Measurements from ENCODE around the gene AMN. TPM values are rescaled to one million over a fixed set of nuclear protein-coding genes. Genes with fewer than 3 reads are reported as not detected.
A peak's percentile ranks its signal among the peaks of the same experiment; 100 is the strongest.

The AMN gene
- total and polyA plus RNA-seq, 4 donors = 2.1 to 51.2 (median 8.6) TPM

GRCh38 chr14:102962111-102962627 lies 39.7 kb downstream of the AMN start:
- TF ChIP-seq HNF4A (conservative IDR thresholded peaks at IDR 0.05) (peak; percentile 14 to 42), RXRA (IDR thresholded peaks at IDR 0.05) (peak in 1 of 2 donors; percentile 8), GABPA (IDR thresholded peaks at IDR 0.05 in 1 of 2, conservative IDR thresholded peaks at IDR 0.05 in 1 of 2) (no peak), FOXA1 (IDR thresholded peaks at IDR 0.05) (no peak), SP1 (IDR thresholded peaks at IDR 0.05) (no peak), NR2F2 (IDR thresholded peaks at IDR 0.05) (no peak), EGR1 (IDR thresholded peaks at IDR 0.05; ENCODE audit: low read depth in 2 of 2) (no peak), FOXA2 (IDR thresholded peaks at IDR 0.05) (no peak)
- TF ChIP-seq, protein P1, sequence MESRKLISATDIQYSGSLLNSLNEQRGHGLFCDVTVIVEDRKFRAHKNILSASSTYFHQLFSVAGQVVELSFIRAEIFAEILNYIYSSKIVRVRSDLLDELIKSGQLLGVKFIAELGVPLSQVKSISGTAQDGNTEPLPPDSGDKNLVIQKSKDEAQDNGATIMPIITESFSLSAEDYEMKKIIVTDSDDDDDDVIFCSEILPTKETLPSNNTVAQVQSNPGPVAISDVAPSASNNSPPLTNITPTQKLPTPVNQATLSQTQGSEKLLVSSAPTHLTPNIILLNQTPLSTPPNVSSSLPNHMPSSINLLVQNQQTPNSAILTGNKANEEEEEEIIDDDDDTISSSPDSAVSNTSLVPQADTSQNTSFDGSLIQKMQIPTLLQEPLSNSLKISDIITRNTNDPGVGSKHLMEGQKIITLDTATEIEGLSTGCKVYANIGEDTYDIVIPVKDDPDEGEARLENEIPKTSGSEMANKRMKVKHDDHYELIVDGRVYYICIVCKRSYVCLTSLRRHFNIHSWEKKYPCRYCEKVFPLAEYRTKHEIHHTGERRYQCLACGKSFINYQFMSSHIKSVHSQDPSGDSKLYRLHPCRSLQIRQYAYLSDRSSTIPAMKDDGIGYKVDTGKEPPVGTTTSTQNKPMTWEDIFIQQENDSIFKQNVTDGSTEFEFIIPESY (IDR thresholded peaks at IDR 0.05) = no peak
- H3K36me3 ChIP-seq (ENCODE audit: control insufficient read depth in 4 of 4, insufficient read depth in 3 of 4, low read depth in 1 of 4, low read length in 3 of 4) = peaks cover 16 to 82% (median 62%) of the 10 kb centered on the region in 4 donors
- 56% methylated on average over 9 of the region's 9 CpGs for WGBS

GRCh38 chr14:102964152-102964730 lies 41.8 kb downstream of the AMN start:
- Histone ChIP-seq H3K4me1 (ENCODE audit: control insufficient read depth in 4 of 4, insufficient read depth in 4 of 4, low read length in 3 of 4) (peaks cover 0 to 2% (median 0%) of the 10 kb centered on the region in 4 donors), H3K4me3 (ENCODE audit: low read depth in 1 of 3, low read length in 3 of 3) (no peak overlapping the region), H3K36me3 (ENCODE audit: control insufficient read depth in 4 of 4, insufficient read depth in 3 of 4, low read depth in 1 of 4, low read length in 3 of 4) (peaks cover 20 to 81% (median 62%) of the 10 kb centered on the region in 4 donors), H3K27ac (ENCODE audit: low read depth in 1 of 2, low read length in 2 of 2) (no peak overlapping the region), H3K9me3 (ENCODE audit: control insufficient read depth in 4 of 4, low read length in 3 of 4) (no peaks in the 10 kb centered on the region), H3K27me3 (ENCODE audit: control insufficient read depth in 4 of 4, insufficient read depth in 4 of 4, low read length in 3 of 4) (no peaks in the 10 kb centered on the region), H3K9ac (ENCODE audit: low read depth in 1 of 2, low read length in 2 of 2) (no peak overlapping the region)
- no peak for DNase-seq (ENCODE audit: low spot score)
- TF ChIP-seq FOXA1 (IDR thresholded peaks at IDR 0.05) = no peak
- TF ChIP-seq GABPA (IDR thresholded peaks at IDR 0.05 in 1 of 2, conservative IDR thresholded peaks at IDR 0.05 in 1 of 2) = no peak
- TF ChIP-seq ATF3 (IDR thresholded peaks at IDR 0.05) = no peak
- no peak for TF ChIP-seq RAD21 (IDR thresholded peaks at IDR 0.05)
- no peak for TF ChIP-seq FOXA2 (IDR thresholded peaks at IDR 0.05)
- TF ChIP-seq TAF1 (conservative IDR thresholded peaks at IDR 0.05) = no peak
- TF ChIP-seq JUND (IDR thresholded peaks at IDR 0.05) = no peak
- no peak for TF ChIP-seq HNF4A (conservative IDR thresholded peaks at IDR 0.05)
- TF ChIP-seq YY1 (IDR thresholded peaks at IDR 0.05) = no peak
- no peak for TF ChIP-seq RXRA (IDR thresholded peaks at IDR 0.05)
- no peak for TF ChIP-seq HNF4G (IDR thresholded peaks at IDR 0.05)
- TF ChIP-seq, protein P1 (IDR thresholded peaks at IDR 0.05) = no peak
- no peak for TF ChIP-seq SP1 (IDR thresholded peaks at IDR 0.05)
- TF ChIP-seq EGR1 (IDR thresholded peaks at IDR 0.05; ENCODE audit: low read depth in 2 of 2) = no peak
- TF ChIP-seq NR2F2 (IDR thresholded peaks at IDR 0.05) = no peak
- TF ChIP-seq REST (IDR thresholded peaks at IDR 0.05) = no peak
- TF ChIP-seq, protein P2, sequence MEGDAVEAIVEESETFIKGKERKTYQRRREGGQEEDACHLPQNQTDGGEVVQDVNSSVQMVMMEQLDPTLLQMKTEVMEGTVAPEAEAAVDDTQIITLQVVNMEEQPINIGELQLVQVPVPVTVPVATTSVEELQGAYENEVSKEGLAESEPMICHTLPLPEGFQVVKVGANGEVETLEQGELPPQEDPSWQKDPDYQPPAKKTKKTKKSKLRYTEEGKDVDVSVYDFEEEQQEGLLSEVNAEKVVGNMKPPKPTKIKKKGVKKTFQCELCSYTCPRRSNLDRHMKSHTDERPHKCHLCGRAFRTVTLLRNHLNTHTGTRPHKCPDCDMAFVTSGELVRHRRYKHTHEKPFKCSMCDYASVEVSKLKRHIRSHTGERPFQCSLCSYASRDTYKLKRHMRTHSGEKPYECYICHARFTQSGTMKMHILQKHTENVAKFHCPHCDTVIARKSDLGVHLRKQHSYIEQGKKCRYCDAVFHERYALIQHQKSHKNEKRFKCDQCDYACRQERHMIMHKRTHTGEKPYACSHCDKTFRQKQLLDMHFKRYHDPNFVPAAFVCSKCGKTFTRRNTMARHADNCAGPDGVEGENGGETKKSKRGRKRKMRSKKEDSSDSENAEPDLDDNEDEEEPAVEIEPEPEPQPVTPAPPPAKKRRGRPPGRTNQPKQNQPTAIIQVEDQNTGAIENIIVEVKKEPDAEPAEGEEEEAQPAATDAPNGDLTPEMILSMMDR (IDR thresholded peaks at IDR 0.05; ENCODE audit: low read depth, low read length, missing input control) = no peak
- TF ChIP-seq, protein P3, sequence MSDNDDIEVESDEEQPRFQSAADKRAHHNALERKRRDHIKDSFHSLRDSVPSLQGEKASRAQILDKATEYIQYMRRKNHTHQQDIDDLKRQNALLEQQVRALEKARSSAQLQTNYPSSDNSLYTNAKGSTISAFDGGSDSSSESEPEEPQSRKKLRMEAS (IDR thresholded peaks at IDR 0.05) = no peak
- WGBS = 97% methylated on average over 39 of the region's 39 CpGs

More at GRCh38 chr14:102962111-102962627, 39.7 kb downstream of the AMN start:
- Histone ChIP-seq H3K4me1 (ENCODE audit: control insufficient read depth in 4 of 4, insufficient read depth in 4 of 4, low read length in 3 of 4) (peaks cover 0 to 2% (median 0%) of the 10 kb centered on the region in 4 donors), H3K9me3 (ENCODE audit: control insufficient read depth in 4 of 4, low read length in 3 of 4) (no peaks in the 10 kb centered on the region), H3K9ac (ENCODE audit: low read depth in 1 of 2, low read length in 2 of 2) (no peak overlapping the region), H3K27me3 (ENCODE audit: control insufficient read depth in 4 of 4, insufficient read depth in 4 of 4, low read length in 3 of 4) (no peaks in the 10 kb centered on the region), H3K27ac (ENCODE audit: low read depth in 1 of 2, low read length in 2 of 2) (no peak overlapping the region), H3K4me3 (ENCODE audit: low read depth in 1 of 3, low read length in 3 of 3) (no peak overlapping the region)
- no peak for DNase-seq (ENCODE audit: low spot score)

All from liver (tissue), 9 donors.